Tracheal epithelial cell (primary cell): ENCODE data around the gene METTL1. TPM values are rescaled to one million over a fixed set of nuclear protein-coding genes. Genes with fewer than 3 reads are reported as not detected.

ENCODE experiments used
- total RNA-seq: library from RNA; depleted of rRNA; stranded (reverse); fragments of >200 nt; gene quantifications from 2 replicates; pipeline ENCODE4 v1.2.1, GENCODE V29; 2014

The METTL1 gene
- 5.5 and 13.3 TPM in 2 replicates for total RNA-seq

DNA sequence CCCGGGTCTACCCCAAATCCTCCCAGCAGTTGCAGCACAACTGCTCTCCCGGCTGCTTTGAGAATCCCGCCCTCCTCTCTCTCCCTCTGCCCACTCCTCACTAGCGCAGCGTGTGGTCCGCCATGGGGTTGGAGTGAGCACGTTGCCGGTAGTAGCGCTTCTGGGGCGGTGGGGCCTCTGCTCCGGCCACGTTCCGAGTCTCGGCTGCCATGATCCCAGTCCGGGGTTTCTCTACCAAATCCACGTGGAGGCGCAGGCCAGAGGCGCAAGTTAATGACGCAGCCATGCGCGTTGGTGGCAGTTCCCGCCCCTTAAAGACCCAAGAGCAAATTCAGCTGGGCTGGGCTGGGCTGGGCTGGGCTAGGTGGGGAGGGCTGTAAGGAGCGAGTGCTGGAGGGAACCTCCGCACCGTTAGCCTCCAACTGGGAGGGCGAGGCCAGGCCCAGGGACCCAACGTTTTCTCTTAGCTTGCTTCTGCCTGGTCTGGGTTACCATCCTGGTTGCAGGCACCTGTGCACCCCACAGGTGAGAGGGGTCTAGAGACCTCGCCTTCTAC, at the start of gene METTL1:
Gene METTL1 (minus strand): TSS at position 233 of the 556 bp plus-strand sequence. CDS start 22 bp downstream, at position 211.

DNA sequence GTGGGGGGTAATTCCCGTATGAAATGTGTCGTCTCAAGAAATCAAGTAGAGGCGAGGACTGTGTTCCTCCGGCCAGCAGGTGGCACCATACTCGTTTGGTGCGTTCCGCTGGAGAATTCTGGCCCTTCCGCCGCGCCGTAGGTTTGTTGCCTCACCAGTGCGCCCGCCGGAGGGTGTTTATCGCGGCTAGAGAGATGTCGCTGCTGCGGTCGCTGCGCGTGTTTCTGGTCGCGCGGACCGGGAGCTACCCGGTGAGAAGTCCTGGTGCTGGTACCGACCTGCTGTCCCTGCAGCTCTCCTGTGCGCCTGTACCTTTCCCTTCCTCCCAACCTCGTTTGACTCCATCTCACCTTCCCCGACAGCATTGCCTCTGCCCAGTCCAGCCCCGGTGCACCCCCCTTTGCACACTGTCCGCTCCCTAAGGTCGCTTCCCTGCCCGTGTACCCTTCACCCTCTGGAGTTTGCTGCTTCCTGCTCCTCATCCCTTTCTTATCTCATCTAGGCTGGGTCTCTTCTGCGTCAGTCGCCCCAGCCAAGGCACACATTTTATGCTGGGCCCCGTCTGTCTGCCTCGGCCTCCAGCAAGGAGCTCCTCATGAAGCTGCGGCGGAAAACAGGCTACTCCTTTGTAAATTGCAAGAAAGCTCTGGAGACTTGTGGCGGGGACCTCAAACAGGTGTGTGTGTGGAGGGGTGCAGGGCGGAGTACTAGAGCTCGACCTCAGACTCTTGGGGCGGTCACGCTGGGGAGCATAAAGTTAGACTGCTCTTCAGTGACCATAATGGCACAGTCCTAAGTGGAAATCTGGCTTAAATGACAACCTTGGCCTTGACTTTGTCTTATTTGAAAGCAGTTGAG, 10.9 kb upstream of the METTL1 start, which contains the start of gene TSFM:
Gene TSFM (plus strand): TSS at position 180 of the 858 bp plus-strand sequence. CDS start 15 bp downstream, at position 195.

GRCh38 chr12:57772429-57773322, 771 bp upstream of the METTL1 start, which contains the start of gene EEF1AKMT3:
Gene EEF1AKMT3 (plus strand): TSS chr12:57772614. CDS start chr12:57772725, 111 bp downstream.

DNA sequence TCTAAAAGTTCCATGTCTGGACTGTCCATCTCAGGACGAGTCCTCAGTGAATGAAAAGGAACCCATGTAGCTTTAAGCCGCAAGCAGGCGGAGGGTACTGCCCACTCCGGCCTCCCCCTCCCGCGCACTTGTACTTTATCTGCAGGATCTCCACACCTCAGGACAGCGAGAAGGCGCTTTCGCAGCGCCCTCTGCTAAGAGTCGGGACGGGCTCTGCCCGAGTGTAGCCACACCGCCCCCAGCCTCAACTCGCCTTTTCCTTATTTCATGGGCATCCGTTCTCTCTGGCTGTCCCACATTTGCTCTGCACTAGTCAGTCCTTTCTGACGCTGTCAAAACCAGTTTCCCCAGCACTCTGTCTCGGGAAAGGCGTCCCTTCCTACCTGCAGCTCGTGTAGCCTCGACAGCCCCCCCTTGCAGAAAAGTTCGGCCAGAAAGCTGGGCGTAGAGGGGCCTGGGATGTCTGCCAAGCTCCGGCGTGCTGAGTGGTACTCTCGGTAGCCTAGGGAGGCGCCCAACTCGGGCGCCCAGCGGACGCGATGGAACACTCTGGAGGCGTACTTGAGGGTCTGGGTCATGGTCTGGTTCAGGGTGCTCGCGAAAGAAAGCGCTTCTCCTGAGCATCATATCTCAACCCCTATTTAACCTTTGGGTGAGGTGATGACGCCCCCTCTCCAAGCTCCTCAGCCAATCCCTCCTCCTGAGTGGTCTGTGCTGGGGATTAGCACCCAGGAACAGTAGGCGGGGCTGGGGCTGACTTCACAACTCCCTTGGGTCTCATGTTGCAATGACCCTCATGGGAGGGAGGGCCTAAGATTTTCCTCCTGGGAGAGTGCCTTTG, 5.2 kb downstream of the METTL1 start, which contains the start of gene CYP27B1:
Gene CYP27B1 (minus strand): TSS at position 615 of the 841 bp plus-strand sequence. CDS start 37 bp downstream, at position 578.

GRCh38 chr12:57754411-57755193, 17.3 kb downstream of the METTL1 start, which contains the start of gene MARCHF9:
Gene MARCHF9 (plus strand): TSS chr12:57755103. CDS start chr12:57755529, 426 bp downstream.

GRCh38 chr12:57751788-57752667, 19.9 kb downstream of the METTL1 start, which contains the start of gene CDK4:
Gene CDK4 (minus strand): TSS chr12:57752310. CDS start chr12:57751717, 593 bp downstream.

GRCh38 chr12:57744777-57745484, 27.0 kb downstream of the METTL1 start, which contains the start of gene TSPAN31:
Gene TSPAN31 (plus strand): TSS chr12:57745039. CDS start chr12:57745155, 116 bp downstream.

GRCh38 chr12:57738661-57739237, 33.2 kb downstream of the METTL1 start, which contains the start of gene AGAP2:
Gene AGAP2 (minus strand): TSS chr12:57738742. CDS start chr12:57738246, 496 bp downstream.

Other genes starting within 250 kb of the METTL1 start
- 4.5 and 6.0 TPM in 2 replicates for gene MBD6, start 249.3 kb downstream of the METTL1 start, total RNA-seq
- gene DCTN2, start 224.9 kb downstream of the METTL1 start, total RNA-seq, result 77.6 and 95.4 TPM in 2 replicates
- gene KIF5A, start 222.1 kb downstream of the METTL1 start, total RNA-seq, result under 0.01 TPM in 1 of 2 replicates, not detected in the other
- 47.5 and 52.2 TPM in 2 replicates for gene PIP4K2C, start 180.9 kb downstream of the METTL1 start, total RNA-seq
- 2.1 and 7.0 TPM in 2 replicates for gene DTX3, start 167.3 kb downstream of the METTL1 start, total RNA-seq
- 1.9 and 2.2 TPM in 2 replicates for gene ARHGEF25, start 160.7 kb downstream of the METTL1 start, total RNA-seq
- gene B4GALNT1, start 138.9 kb downstream of the METTL1 start, total RNA-seq, result 0.48 TPM in 1 of 2 replicates, not detected in the other
- gene OS9, start 78.0 kb downstream of the METTL1 start, total RNA-seq, result 126 and 136 TPM in 2 replicates
- under 0.01 and 0.21 TPM in 2 replicates for gene AGAP2, start 33.4 kb downstream of the METTL1 start, total RNA-seq
- gene TSPAN31, start 27.1 kb downstream of the METTL1 start, total RNA-seq, result 82.2 and 98.0 TPM in 2 replicates
- 128 and 199 TPM in 2 replicates for gene CDK4, start 19.8 kb downstream of the METTL1 start, total RNA-seq
- 7.7 and 11.1 TPM in 2 replicates for gene MARCHF9, start 17.0 kb downstream of the METTL1 start, total RNA-seq
- 3.2 and 6.5 TPM in 2 replicates for gene CYP27B1, start 5.0 kb downstream of the METTL1 start, total RNA-seq
- gene EEF1AKMT3, start 509 bp upstream of the METTL1 start, total RNA-seq, result 3.6 and 10.4 TPM in 2 replicates
- 15.3 and 23.6 TPM in 2 replicates for gene TSFM, start 10.7 kb upstream of the METTL1 start, total RNA-seq
- 0.43 and 1.7 TPM in 2 replicates for gene AVIL, start 46.6 kb upstream of the METTL1 start, total RNA-seq
- gene CTDSP2, start 74.6 kb upstream of the METTL1 start, total RNA-seq, result 18.3 and 35.0 TPM in 2 replicates
- gene ATP23, start 169.5 kb upstream of the METTL1 start, total RNA-seq, result 10.9 and 15.7 TPM in 2 replicates